HG02642 (cell line): Measurements from ENCODE around the gene MATK.
"Not testable (repeated sequence)": the region's sequence is repeated elsewhere in the genome, so short reads cannot be mapped to it uniquely, and the experiment has no call there.

Source experiments
- ATAC-seq: cut with Tn5 transposase; IDR thresholded peaks from one replicate; pipeline ENCODE4 v1.9.1; 2021; ENCODE audit warnings: mild to moderate bottlenecking; ENCODE audit not compliant: unreplicated experiment, poor library complexity

Gene MATK

GRCh38 chr19:3816566-3817218 is 30.5 kb upstream of the MATK start:
- no peak for ATAC-seq

GRCh38 chr19:3816148-3816547 is 30.0 kb upstream of the MATK start:
- ATAC-seq: not testable (repeated sequence)

GRCh38 chr19:3814648-3815047 is 28.5 kb upstream of the MATK start:
- no peak for ATAC-seq

DNA sequence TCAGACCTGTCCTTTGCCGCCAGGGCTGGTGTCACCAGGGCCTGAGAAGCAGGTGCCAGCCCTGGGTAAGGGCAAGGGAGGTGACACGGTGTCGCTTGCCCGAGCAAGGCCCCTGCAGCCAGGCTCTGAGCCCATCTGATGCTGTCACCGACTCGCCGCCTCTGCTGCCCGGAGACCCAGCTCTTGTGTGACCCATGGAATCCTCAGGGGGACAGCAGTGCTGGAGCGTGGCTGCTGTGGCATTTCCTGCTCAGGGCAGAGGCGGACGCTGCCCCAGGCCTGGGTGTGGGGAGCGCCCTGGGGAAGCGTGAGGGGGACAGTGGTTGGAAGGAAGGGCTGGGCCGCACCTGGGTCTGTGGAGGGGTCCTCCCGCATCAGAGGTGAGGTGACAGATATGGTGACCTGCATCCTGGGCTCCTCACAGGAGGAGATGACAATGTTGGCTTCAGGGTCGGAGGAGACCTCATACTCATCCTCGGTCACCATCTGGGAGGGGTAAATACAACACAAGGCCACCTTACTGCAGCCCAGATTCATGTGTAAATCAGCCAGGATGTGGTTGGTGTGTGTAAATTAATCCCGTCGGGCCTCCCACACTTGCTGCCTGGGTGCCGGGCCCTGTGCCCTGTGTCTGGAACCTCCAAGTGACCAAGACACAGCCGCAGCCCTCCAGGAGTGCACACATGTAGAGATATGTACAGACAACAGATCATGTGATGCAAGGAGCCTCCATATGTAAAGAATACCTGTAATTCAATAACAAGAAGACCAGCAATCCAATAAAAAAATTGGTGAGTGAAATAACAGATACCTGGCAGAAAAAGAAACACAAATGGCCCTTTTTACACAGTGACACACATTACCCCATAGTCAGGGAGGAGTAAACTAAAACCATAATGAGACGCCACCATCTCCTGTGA is 27.6 kb upstream of the MATK start:
- no peak for ATAC-seq

GRCh38 chr19:3810708-3811355 is 24.7 kb upstream of the MATK start:
- no peak for ATAC-seq

DNA sequence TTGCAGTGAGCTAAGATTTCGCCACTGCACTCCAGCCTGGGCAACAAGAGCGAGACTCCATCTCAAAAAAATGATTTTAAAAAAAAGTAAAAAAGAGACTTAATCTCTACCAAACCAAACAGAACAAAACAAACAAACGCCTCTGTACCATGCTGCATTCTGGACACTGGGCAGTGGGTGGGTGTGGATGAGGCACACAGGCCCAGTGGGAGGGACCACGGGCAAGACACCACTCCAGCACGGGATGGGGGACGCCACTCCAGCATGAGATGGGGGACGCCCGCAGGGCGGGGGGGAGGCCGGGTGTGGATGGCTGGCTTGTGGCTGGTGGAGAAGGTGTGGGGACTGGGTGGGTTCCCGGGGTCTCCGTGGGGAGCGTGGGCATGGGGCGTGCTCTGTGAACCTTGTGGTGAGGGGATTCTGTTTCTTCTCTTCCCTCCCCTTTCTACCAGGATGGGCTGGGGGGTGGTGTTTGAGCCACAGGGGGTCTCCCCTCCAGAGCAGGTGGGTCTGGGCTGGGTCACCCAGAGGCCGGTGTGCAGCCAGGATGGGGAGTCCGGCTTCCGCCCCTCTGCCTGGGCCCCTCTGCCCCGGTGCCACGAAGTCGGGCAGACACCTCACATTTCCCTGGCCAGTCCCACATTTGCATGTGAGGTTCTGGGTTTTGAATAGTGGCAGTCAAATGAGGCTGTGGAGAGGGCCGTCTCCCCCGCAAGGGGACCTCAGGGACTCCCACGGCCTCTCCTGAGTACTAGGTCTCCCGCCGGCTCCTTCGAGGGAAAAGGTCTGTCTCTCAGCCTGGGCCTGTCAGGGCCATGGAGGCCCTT is 23.9 kb upstream of the MATK start:
- ATAC-seq: no peak

DNA sequence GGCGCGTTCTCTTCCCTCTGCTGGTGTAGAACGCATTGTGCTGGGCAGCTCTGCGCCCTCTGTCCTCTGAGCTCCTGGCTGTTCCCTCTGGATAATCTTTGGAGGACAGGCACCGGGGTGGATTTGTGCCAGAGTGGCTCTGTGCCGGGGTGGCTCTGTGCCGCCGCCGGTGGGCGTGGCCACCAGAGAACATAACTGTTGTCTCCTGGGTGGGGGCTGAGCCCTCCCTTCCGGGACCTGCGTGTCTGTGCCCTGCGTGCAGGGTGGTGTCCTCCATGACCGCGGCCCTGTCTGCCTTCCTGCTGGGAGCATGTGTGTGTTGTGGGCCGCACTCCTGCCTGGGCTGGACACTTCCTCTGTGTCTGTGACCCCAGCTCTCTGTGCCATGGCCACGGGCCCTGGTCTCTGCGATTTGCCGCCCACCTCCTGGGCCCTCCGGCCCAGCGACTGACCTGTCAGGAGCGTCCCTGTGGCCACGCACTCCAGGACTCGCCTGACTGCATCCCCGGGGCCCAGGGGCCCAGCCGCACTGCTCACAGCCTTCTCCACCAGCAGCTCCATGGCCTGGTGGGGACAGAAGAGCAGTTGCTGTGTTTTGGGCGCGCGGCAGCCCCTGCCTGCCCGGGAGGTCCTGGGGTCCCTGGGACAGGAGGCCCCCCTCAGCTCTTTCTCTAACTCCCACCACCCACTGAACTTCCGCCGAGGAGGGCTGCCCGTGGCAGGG is 22.4 kb upstream of the MATK start:
- no peak for ATAC-seq

- ATAC-seq: no peak
Observed at GRCh38 chr19:3807574-3808354, 21.6 kb upstream of the MATK start.

DNA sequence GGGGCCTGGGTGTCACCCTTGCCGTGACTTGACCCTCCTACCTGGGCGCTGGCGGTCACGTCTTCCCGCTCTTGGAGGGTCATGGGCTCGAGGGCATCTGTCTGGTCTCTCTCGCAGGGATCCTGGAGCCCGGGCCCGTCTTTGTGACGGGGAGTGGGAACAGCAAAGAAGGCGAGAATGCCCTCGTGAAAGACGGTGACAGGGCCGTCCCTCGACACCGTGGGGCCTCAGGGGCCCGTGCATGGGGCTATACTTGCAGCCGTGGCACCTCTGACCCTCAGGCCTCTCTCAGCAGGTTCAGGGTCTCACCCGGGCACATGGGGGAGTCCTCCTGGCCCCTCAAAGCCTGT is 20.9 kb upstream of the MATK start:
- ATAC-seq: no peak

- ATAC-seq: no peak
Observed at GRCh38 chr19:3805859-3806258, 19.7 kb upstream of the MATK start.

GRCh38 chr19:3804429-3804828 is 18.2 kb upstream of the MATK start:
- ATAC-seq: no peak

- ATAC-seq: no peak
Observed at GRCh38 chr19:3803986-3804385, 17.8 kb upstream of the MATK start.

DNA sequence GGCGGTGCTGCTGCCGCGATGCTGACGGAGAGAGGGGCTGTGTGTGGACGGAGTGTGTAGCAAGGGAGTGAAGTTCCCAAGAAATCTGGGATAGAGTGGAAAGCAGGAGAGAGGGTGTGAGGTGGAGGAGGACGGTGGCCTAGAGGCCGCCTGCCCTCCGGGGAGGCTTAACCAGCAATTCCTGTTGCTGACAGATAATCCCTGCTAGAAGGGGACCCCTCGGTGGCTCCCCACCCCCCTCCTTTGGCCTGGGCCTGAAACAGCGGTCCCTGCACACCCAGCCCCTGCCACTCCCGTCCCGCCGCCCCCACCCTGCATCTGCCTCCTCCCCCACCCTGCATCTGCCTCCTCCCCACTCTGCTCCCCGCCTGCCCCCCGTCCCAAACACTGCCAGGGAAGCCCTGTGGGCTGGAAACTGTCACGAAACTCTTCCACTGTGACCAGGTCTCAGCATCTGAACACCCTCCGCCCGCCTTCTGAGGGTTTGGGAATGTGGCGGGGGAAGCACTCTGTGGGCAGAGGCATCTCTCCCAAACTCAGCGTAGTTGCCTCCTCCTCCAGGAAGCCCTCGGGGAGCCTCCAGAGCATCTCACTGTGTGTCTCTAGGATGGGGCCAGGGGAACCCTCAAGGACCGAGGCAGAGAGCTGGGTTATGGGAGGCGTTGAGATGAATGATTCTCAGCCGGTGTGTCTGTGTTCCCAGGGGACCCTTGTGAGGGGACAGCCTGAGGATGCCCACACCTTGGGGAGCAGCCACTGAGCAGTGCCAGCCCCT is 17.1 kb upstream of the MATK start:
- no peak for ATAC-seq

- no peak for ATAC-seq
Observed at GRCh38 chr19:3801412-3802096, 15.4 kb upstream of the MATK start.

GRCh38 chr19:3800996-3801395 is 14.8 kb upstream of the MATK start:
- no peak for ATAC-seq

- no peak for ATAC-seq
Observed at GRCh38 chr19:3798137-3798536, 12.0 kb upstream of the MATK start.

- no peak for ATAC-seq
Observed at GRCh38 chr19:3796358-3796757, 10.2 kb upstream of the MATK start.

DNA sequence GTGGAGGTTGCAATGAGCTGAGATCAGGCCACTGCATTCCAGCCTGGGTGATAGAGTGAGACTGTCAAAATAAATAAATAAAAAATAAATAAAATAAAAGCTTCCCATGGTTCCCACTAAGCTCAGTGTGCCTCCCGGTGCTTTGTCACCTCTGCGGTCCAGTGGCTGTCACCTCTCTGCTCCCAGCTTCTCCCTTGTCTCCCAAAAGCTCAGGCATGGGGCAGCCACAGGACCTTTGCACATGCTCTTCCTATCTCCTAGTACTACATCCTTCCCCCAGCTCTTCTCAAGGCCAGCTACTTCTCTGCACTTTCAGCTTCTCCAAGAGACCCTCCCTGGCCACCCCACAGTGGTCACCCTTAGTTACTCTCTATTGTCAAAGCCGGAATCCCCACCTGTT is 7.6 kb upstream of the MATK start:
- no peak for ATAC-seq
